ENCODE results near the gene QPRT.
"Not testable (repeated sequence)": the region's sequence is repeated elsewhere in the genome, so short reads cannot be mapped to it uniquely, and the experiment has no call there.

The QPRT gene

DNA sequence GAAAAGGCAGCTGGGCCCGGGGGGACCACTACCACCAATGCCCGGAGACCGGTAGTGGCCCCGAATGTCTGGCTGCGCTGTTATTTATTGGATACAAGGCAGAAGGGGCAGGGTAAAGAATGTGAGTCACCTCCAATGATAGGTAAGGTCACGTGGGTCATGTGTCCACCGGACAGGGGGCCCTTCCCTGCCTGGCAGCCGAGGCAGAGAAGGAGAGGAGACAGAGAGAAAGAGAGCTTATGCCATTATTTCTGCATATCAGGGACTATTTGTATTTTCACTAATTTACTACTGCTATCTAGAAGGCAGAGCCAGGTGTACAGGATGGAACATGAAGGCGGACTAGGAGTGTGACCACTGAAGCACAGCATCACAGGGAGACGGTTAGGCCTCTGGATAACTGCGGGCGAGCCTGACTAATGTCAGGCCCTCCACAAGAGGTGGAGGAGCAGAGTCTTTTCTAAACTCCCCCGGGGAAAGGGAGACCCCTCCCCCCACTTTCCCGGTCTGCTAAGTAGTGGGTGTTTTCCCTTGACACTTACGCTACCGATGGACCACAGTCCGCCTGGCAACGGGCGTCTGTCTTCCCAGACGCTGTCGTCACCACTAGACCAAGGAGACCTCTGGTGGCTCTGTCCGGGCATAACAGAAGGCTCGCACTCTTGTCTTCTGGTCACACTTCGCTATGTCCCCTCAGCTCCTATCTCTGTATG is 42.3 kb downstream of the QPRT start:
- H3K27me3 ChIP-seq (ENCODE audit: insufficient read depth, low read length); H3K9ac ChIP-seq (ENCODE audit: low read depth, low read length); H3K27ac ChIP-seq (ENCODE audit: low read depth, low read length); H3K4me3 ChIP-seq (ENCODE audit: low read length); H3K9me3 ChIP-seq (ENCODE audit: insufficient read depth, low read depth, low read length): not testable (repeated sequence)
- Histone ChIP-seq H3K4me1 (ENCODE audit: insufficient read depth, low read length) (peaks cover 10% of the 10 kb centered on the region), H3K36me3 (ENCODE audit: insufficient read depth, low read length) (peaks cover 48% of the 10 kb centered on the region)
- 67% methylated on average over 20 of the region's 24 CpGs for WGBS

DNA sequence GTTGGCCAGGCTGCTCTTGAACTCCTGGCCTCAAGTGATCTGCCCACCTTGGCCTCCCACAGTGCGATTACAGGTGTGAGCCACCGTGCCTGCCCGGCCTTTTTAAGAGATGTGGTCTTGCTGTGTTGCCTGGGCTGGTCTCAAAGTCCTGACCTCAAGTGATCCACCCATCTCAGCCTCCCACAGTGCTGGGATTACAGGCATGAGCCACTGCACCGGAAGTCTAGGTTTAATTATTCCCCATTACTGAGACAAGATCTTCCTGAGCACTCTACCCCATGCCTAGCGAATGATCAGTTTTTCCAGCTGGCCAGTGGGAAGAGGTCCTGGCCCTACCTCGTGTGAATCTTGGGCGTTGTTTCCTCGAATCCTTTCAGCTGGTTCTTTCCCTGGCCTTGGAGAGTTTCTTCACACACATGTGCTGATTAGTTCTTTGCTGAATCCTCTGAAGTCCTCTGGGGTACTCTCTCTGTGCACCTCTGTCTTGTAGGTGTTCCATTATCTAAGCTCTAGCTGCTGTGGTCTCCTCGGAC is 47.9 kb downstream of the QPRT start:
- 0 out of 2 replicates have a peak, but pooled peaks cover 3% of the 10 kb centered on the region for H3K4me1 ChIP-seq (ENCODE audit: insufficient read depth, low read length)
- 0 out of 2 replicates have a peak overlapping the region, but pooled peaks have one; percentile 35 for H3K27ac ChIP-seq (ENCODE audit: low read depth, low read length)
- WGBS, result 94% methylated on average over 9 of the region's 9 CpGs
- no peak overlapping the region for H3K4me3 ChIP-seq (ENCODE audit: low read length)
- H3K9ac ChIP-seq (ENCODE audit: low read depth, low read length), result no peak overlapping the region
- no peaks in the 10 kb centered on the region for H3K27me3 ChIP-seq (ENCODE audit: insufficient read depth, low read length)
- H3K36me3 ChIP-seq (ENCODE audit: insufficient read depth, low read length), result peaks cover 76% of the 10 kb centered on the region
- H3K9me3 ChIP-seq (ENCODE audit: insufficient read depth, low read depth, low read length), result no peaks in the 10 kb centered on the region

- Histone ChIP-seq H3K9ac (ENCODE audit: low read depth, low read length) (no peak overlapping the region; the same call in 1 of the 2 replicates), H3K4me3 (ENCODE audit: low read length) (no peak overlapping the region), H3K4me1 (ENCODE audit: insufficient read depth, low read length) (0 out of 2 replicates have a peak, but pooled peaks cover 3% of the 10 kb centered on the region), H3K36me3 (ENCODE audit: insufficient read depth, low read length) (peaks cover 81% of the 10 kb centered on the region), H3K27ac (ENCODE audit: low read depth, low read length) (no peak overlapping the region), H3K9me3 (ENCODE audit: insufficient read depth, low read depth, low read length) (no peaks in the 10 kb centered on the region), H3K27me3 (ENCODE audit: insufficient read depth, low read length) (no peaks in the 10 kb centered on the region)
- 93% methylated on average over 7 of the region's 7 CpGs for WGBS
Observed at GRCh38 chr16:29727452-29727851, 48.5 kb downstream of the QPRT start.

DNA sequence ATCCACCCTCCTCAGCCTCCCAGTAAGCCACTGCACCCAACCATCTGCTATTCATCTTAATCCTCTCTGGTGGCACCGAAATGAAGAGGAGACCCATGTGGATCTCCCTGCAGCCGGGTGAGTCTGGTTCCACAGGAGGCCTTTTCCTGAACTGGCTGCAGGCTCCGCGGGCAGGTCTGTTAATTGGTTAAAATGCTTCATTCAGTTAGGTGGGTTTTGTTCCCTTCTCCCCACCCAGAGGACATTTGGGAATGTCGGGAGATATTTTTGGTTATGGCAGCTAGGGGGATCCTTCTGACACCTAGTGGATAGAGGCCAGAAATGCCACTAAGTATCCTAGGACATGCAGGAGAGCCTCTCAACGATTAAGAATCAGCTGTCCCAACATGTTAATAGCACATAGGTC is 50.1 kb downstream of the QPRT start:
- H3K27me3 ChIP-seq (ENCODE audit: insufficient read depth, low read length), result no peaks in the 10 kb centered on the region
- H3K36me3 ChIP-seq (ENCODE audit: insufficient read depth, low read length), result peaks cover 87% of the 10 kb centered on the region
- 0 out of 2 replicates have a peak, but pooled peaks cover 3% of the 10 kb centered on the region for H3K4me1 ChIP-seq (ENCODE audit: insufficient read depth, low read length)
- no peak overlapping the region for H3K27ac ChIP-seq (ENCODE audit: low read depth, low read length)
- WGBS, result 79% methylated on average over 6 of the region's 6 CpGs
- no peaks in the 10 kb centered on the region for H3K9me3 ChIP-seq (ENCODE audit: insufficient read depth, low read depth, low read length)
- no peak overlapping the region for H3K9ac ChIP-seq (ENCODE audit: low read depth, low read length)
- H3K4me3 ChIP-seq (ENCODE audit: low read length), result no peak overlapping the region

GRCh38 chr16:29730649-29731048 is 51.7 kb downstream of the QPRT start:
- Histone ChIP-seq H3K27ac (ENCODE audit: low read depth, low read length) (no peak overlapping the region), H3K27me3 (ENCODE audit: insufficient read depth, low read length) (no peaks in the 10 kb centered on the region), H3K4me3 (ENCODE audit: low read length) (no peak overlapping the region), H3K36me3 (ENCODE audit: insufficient read depth, low read length) (peaks cover 86% of the 10 kb centered on the region), H3K9me3 (ENCODE audit: insufficient read depth, low read depth, low read length) (no peaks in the 10 kb centered on the region), H3K4me1 (ENCODE audit: insufficient read depth, low read length) (0 out of 2 replicates have a peak, but pooled peaks cover 3% of the 10 kb centered on the region), H3K9ac (ENCODE audit: low read depth, low read length) (no peak overlapping the region)
- WGBS, result 99% methylated on average over 7 of the region's 7 CpGs

DNA sequence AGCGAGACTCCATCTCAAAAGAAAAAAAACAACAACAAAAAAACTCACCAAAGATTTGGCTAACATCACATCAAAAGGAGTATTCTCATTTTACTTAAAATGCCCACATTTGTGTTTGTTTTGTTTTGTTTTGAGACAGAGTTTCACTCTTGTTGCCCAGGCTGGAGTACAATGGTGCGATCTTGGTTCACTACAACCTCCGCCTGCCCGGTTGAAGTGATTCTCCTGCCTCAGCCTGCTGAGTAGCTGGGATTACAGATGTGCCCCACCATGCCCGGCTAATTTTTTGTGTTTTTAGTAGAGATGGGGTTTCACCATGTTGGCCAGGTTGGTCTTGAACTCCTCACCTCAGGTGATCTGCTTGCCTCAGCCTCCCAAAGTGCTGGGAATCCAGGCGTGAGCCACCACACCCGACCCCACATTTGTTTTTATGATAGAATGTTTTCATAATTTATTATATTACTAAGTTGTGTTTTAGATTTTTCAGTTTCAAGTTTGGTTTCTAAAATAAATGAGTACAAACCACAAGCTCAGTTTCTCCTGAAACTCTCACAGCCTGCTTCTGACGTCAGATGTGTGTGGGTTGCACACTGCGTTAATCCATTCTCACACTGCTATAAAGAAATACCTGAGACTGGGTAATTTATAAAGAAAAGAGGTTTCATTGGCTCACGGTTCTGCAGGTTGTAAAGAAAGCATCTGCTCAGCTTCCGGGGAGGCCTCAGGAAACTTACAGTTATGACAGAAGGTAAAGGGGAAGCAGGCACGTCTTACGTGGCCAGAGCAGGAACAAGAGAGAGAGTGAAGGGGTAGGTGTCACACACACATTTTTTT is 53.0 kb downstream of the QPRT start:
- not testable (repeated sequence) for H3K4me3 ChIP-seq (ENCODE audit: low read length); H3K9ac ChIP-seq (ENCODE audit: low read depth, low read length); H3K4me1 ChIP-seq (ENCODE audit: insufficient read depth, low read length); H3K27me3 ChIP-seq (ENCODE audit: insufficient read depth, low read length); H3K27ac ChIP-seq (ENCODE audit: low read depth, low read length); H3K9me3 ChIP-seq (ENCODE audit: insufficient read depth, low read depth, low read length)
- WGBS, result 96% methylated on average over 11 of the region's 13 CpGs
- H3K36me3 ChIP-seq (ENCODE audit: insufficient read depth, low read length), result peaks cover 86% of the 10 kb centered on the region

DNA sequence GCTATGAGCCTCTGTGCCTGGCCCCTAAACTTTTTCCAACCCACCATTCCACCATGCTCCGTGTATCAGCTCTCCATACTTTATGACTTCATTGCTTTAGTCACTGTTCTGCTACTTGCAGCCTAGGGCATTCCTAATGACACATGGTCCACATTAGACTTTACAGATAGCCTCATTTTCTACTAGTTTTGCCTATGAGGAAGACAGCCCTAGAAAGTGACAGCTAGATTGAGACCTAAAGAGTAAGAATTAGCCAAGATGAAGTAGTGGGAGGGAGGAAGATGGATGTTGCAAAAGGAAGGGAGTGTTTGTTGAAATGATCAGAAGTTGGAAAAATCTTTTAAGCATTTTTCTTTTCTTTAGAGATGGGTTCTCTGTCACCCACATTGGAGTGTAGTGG is 55.8 kb downstream of the QPRT start:
- Histone ChIP-seq H3K36me3 (ENCODE audit: insufficient read depth, low read length) (peaks cover 76% of the 10 kb centered on the region), H3K4me1 (ENCODE audit: insufficient read depth, low read length) (no peaks in the 10 kb centered on the region), H3K9ac (ENCODE audit: low read depth, low read length) (no peak overlapping the region), H3K4me3 (ENCODE audit: low read length) (no peak overlapping the region), H3K9me3 (ENCODE audit: insufficient read depth, low read depth, low read length) (no peaks in the 10 kb centered on the region), H3K27me3 (ENCODE audit: insufficient read depth, low read length) (no peaks in the 10 kb centered on the region), H3K27ac (ENCODE audit: low read depth, low read length) (no peak overlapping the region)
- WGBS, result 90% methylated on average over 1 of the region's 1 CpG

DNA sequence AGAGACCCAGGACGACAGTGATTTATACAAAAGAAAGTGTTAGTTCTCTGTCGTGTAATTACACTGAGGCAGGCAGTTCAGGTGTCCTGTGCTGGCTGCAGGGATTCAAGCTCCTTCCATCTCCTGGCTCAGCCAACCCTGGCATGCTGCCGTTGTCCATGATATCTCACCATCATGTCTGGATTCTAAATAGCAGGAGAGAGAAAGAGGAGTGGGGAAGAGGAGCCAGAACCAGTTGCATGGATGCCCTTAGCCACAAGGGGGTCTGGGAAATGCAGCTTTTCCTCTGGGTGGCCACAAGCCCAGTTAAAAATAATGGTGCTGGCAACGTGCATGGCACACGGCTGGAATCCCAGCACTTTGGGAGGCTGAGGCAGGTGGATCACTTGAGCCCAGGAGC is 57.1 kb downstream of the QPRT start:
- Histone ChIP-seq H3K36me3 (ENCODE audit: insufficient read depth, low read length) (peaks cover 63% of the 10 kb centered on the region), H3K27me3 (ENCODE audit: insufficient read depth, low read length) (no peaks in the 10 kb centered on the region), H3K9ac (ENCODE audit: low read depth, low read length) (no peak overlapping the region), H3K27ac (ENCODE audit: low read depth, low read length) (no peak overlapping the region), H3K4me3 (ENCODE audit: low read length) (no peak overlapping the region), H3K4me1 (ENCODE audit: insufficient read depth, low read length) (no peaks in the 10 kb centered on the region), H3K9me3 (ENCODE audit: insufficient read depth, low read depth, low read length) (no peaks in the 10 kb centered on the region)
- 96% methylated on average over 5 of the region's 5 CpGs for WGBS

DNA sequence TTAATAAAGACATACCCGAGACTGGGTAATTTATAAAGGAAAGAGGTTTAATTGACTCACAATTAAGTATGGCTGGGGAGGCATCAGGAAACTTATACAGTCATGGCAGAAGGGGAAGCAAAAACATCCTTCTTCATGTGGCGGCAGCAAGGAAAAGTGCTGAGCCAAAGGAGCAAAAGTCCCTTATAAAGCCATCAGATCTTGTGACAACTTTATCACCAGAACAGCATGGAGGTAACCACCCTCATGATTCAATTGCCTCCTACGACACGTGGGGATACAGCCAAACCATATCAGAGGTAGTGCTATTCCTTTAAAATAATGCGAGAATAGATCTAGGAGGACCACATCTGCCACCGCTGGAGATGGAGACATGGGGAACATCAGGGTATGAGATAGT is 57.8 kb downstream of the QPRT start:
- H3K9ac ChIP-seq (ENCODE audit: low read depth, low read length), result no peak overlapping the region
- 95% methylated on average over 6 of the region's 6 CpGs for WGBS
- H3K4me1 ChIP-seq (ENCODE audit: insufficient read depth, low read length), result no peaks in the 10 kb centered on the region
- no peak overlapping the region for H3K27ac ChIP-seq (ENCODE audit: low read depth, low read length)
- no peak overlapping the region for H3K4me3 ChIP-seq (ENCODE audit: low read length)
- H3K27me3 ChIP-seq (ENCODE audit: insufficient read depth, low read length), result no peaks in the 10 kb centered on the region
- H3K9me3 ChIP-seq (ENCODE audit: insufficient read depth, low read depth, low read length), result no peaks in the 10 kb centered on the region
- peaks cover 61% of the 10 kb centered on the region for H3K36me3 ChIP-seq (ENCODE audit: insufficient read depth, low read length)

DNA sequence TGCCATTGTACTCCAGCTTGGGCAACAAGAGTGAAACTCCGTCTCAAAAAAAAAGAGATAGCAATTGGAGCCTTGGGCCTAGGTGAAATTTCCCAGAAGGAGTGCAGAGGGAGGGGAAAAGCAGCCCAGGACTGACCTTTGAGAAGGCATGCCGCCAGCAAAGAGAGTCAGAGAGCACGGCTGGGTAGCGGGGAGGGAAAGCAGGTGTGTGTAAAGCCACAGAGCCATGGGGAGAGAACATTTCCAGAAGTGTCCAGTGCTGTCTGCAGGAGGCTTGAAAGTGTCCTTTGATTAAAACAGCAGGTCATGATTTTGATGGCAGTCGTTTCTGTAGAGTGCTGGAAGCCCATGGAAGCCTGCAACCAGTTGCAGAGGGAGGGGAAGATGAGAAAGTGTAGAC is 58.7 kb downstream of the QPRT start:
- Histone ChIP-seq H3K9ac (ENCODE audit: low read depth, low read length) (no peak overlapping the region), H3K27ac (ENCODE audit: low read depth, low read length) (no peak overlapping the region), H3K27me3 (ENCODE audit: insufficient read depth, low read length) (no peaks in the 10 kb centered on the region), H3K4me1 (ENCODE audit: insufficient read depth, low read length) (no peaks in the 10 kb centered on the region), H3K4me3 (ENCODE audit: low read length) (no peak overlapping the region), H3K9me3 (ENCODE audit: insufficient read depth, low read depth, low read length) (no peaks in the 10 kb centered on the region), H3K36me3 (ENCODE audit: insufficient read depth, low read length) (peaks cover 51% of the 10 kb centered on the region)
- 91% methylated on average over 5 of the region's 5 CpGs for WGBS

- Histone ChIP-seq H3K4me3 (ENCODE audit: low read length) (no peak overlapping the region), H3K36me3 (ENCODE audit: insufficient read depth, low read length) (peaks cover 43% of the 10 kb centered on the region), H3K9me3 (ENCODE audit: insufficient read depth, low read depth, low read length) (no peaks in the 10 kb centered on the region), H3K9ac (ENCODE audit: low read depth, low read length) (no peak overlapping the region), H3K4me1 (ENCODE audit: insufficient read depth, low read length) (no peaks in the 10 kb centered on the region), H3K27me3 (ENCODE audit: insufficient read depth, low read length) (no peaks in the 10 kb centered on the region), H3K27ac (ENCODE audit: low read depth, low read length) (no peak overlapping the region)
- 91% methylated on average over 2 of the region's 2 CpGs for WGBS
Observed at GRCh38 chr16:29738514-29738913, 59.5 kb downstream of the QPRT start.
